Neural crest cell (in vitro differentiated cells): Measurements from ENCODE around the gene LAMA3. TPM values are rescaled to one million over a fixed set of nuclear protein-coding genes. Genes with fewer than 3 reads are reported as not detected.

ENCODE experiments used
- DNase-seq: peaks from one replicate; pipeline ENCODE4 v3.0.0; 2021; ENCODE audit warnings: low read depth, mixed read lengths, low spot score
- H3K27ac Mint-ChIP-seq: one replicate; pipeline ENCODE4 v1.8.0; 2021; ENCODE audit warnings: mild to moderate bottlenecking, mixed read lengths; ENCODE audit not compliant: unreplicated experiment
- H3K27me3 Mint-ChIP-seq: 2 replicates; pipeline ENCODE4 v1.8.0; 2021; ENCODE audit warnings: low read depth, mild to moderate bottlenecking, mixed read lengths
- H3K36me3 Mint-ChIP-seq: 2 replicates; pipeline ENCODE4 v1.8.0; 2021; ENCODE audit warnings: low read depth, mild to moderate bottlenecking, mixed read lengths
- H3K4me1 Mint-ChIP-seq: 2 replicates; pipeline ENCODE4 v1.8.0; 2021; ENCODE audit warnings: mixed read lengths
- H3K4me3 Mint-ChIP-seq: one replicate; pipeline ENCODE4 v1.8.0; 2021; ENCODE audit warnings: mild to moderate bottlenecking, mixed read lengths
- H3K9me3 Mint-ChIP-seq: 2 replicates; pipeline ENCODE4 v1.8.0; 2021; ENCODE audit warnings: mixed read lengths
- CTCF ChIP-seq: fragments of 200-600 bp; sonication (generic); conservative IDR thresholded peaks from 2 replicates; pipeline ENCODE4 v1.5.0; 2021; ENCODE audit warnings: antibody characterized with exemption, mild to moderate bottlenecking
- total RNA-seq: library from RNA; stranded (reverse); gene quantifications from 2 replicates; pipeline ENCODE4 v1.2.1, GENCODE V29; 2021

The LAMA3 gene
- total RNA-seq, 1 donor from 2014 or later: 0.35 TPM

- TF ChIP-seq CTCF: no peak
- Mint-ChIP-seq H3K4me1 (no peaks in the 10 kb centered on the region), H3K4me3 (no peak overlapping the region)
These were observed 204.4 kb downstream of the LAMA3 start for GRCh38 chr18:23893653-23894052.

GRCh38 chr18:23894661-23895175 lies 205.5 kb downstream of the LAMA3 start:
- Mint-ChIP-seq H3K27me3 (peaks cover 3% of the 10 kb centered on the region), H3K9me3 (no peaks in the 10 kb centered on the region), H3K36me3 (no peaks in the 10 kb centered on the region), H3K4me3 (no peak overlapping the region), H3K27ac (no peak overlapping the region), H3K4me1 (no peaks in the 10 kb centered on the region)
- no peak for DNase-seq
- TF ChIP-seq CTCF: no peak

More at GRCh38 chr18:23893653-23894052, 204.4 kb downstream of the LAMA3 start:
- Mint-ChIP-seq H3K36me3 (no peaks in the 10 kb centered on the region), H3K9me3 (no peaks in the 10 kb centered on the region), H3K27ac (no peak overlapping the region), H3K27me3 (no peaks in the 10 kb centered on the region)
- no peak for DNase-seq

- no peak for DNase-seq
- Mint-ChIP-seq H3K4me1 (peaks cover 6% of the 10 kb centered on the region), H3K27me3 (peaks cover 3% of the 10 kb centered on the region), H3K4me3 (no peak overlapping the region), H3K36me3 (no peaks in the 10 kb centered on the region), H3K9me3 (no peaks in the 10 kb centered on the region), H3K27ac (no peak overlapping the region)
- TF ChIP-seq CTCF: no peak
These were observed 208.0 kb downstream of the LAMA3 start for GRCh38 chr18:23897291-23897690.

GRCh38 chr18:23897733-23898132 lies 208.5 kb downstream of the LAMA3 start:
- H3K27ac Mint-ChIP-seq: no peak overlapping the region
- H3K4me3 Mint-ChIP-seq: no peak overlapping the region
- H3K9me3 Mint-ChIP-seq: no peaks in the 10 kb centered on the region
- peaks cover 6% of the 10 kb centered on the region for H3K4me1 Mint-ChIP-seq
- peaks cover 3% of the 10 kb centered on the region for H3K27me3 Mint-ChIP-seq
- no peak for TF ChIP-seq CTCF
- no peak for DNase-seq
- no peaks in the 10 kb centered on the region for H3K36me3 Mint-ChIP-seq

GRCh38 chr18:23900994-23901393 lies 211.7 kb downstream of the LAMA3 start:
- no peak overlapping the region for H3K27ac Mint-ChIP-seq
- no peaks in the 10 kb centered on the region for H3K9me3 Mint-ChIP-seq
- H3K36me3 Mint-ChIP-seq: no peaks in the 10 kb centered on the region
- DNase-seq: no peak
- no peak overlapping the region for H3K4me3 Mint-ChIP-seq
- no peak for TF ChIP-seq CTCF
- peaks cover 3% of the 10 kb centered on the region for H3K27me3 Mint-ChIP-seq
- H3K4me1 Mint-ChIP-seq: peaks cover 6% of the 10 kb centered on the region
